Cortex of kidney (tissue), 1 donor: ENCODE results near the gene TCP11.
"Not testable (repeated sequence)": the region's sequence is repeated elsewhere in the genome, so short reads cannot be mapped to it uniquely, and the experiment has no call there.

Experiments used
- DNase-seq: peaks from one replicate; lab custom pipeline; 2025; lab: John Stamatoyannopoulos, UW

Gene TCP11

GRCh38 chr6:35146453-35146852 lies 5.3 kb upstream of the TCP11 start:
- no peak for DNase-seq

GRCh38 chr6:35145757-35146156 lies 4.6 kb upstream of the TCP11 start:
- no peak for DNase-seq

GRCh38 chr6:35142588-35143569 lies 1.7 kb upstream of the TCP11 start:
- no peak for DNase-seq

- no peak for DNase-seq
Observed at GRCh38 chr6:35140639-35141006, 516 bp downstream of the TCP11 start.

GRCh38 chr6:35139924-35140638 lies 1.1 kb downstream of the TCP11 start:
- no peak for DNase-seq

GRCh38 chr6:35139470-35139869 lies 1.7 kb downstream of the TCP11 start:
- no peak for DNase-seq

- DNase-seq: not testable (repeated sequence)
Observed at GRCh38 chr6:35138191-35138590, 2.9 kb downstream of the TCP11 start.

- no peak for DNase-seq
Observed at GRCh38 chr6:35136185-35136584, 5.0 kb downstream of the TCP11 start.

GRCh38 chr6:35128496-35128895 lies 12.6 kb downstream of the TCP11 start:
- DNase-seq: no peak

GRCh38 chr6:35128042-35128441 lies 13.1 kb downstream of the TCP11 start:
- no peak for DNase-seq

GRCh38 chr6:35124356-35124755 lies 16.8 kb downstream of the TCP11 start:
- no peak for DNase-seq

- DNase-seq: no peak
Observed at GRCh38 chr6:35120746-35121145, 20.4 kb downstream of the TCP11 start.

GRCh38 chr6:35108309-35108885 lies 32.7 kb downstream of the TCP11 start:
- no peak for DNase-seq

GRCh38 chr6:35107761-35108160 lies 33.4 kb downstream of the TCP11 start:
- DNase-seq: not testable (repeated sequence)

GRCh38 chr6:35107208-35107607 lies 33.9 kb downstream of the TCP11 start:
- DNase-seq: not testable (repeated sequence)

- DNase-seq: not testable (repeated sequence)
Observed at GRCh38 chr6:35106061-35106460, 35.1 kb downstream of the TCP11 start.

- DNase-seq: no peak
Observed at GRCh38 chr6:35105078-35105477, 36.1 kb downstream of the TCP11 start.

- DNase-seq: no peak
Observed at GRCh38 chr6:35099116-35099515, 42.0 kb downstream of the TCP11 start.

GRCh38 chr6:35096129-35096862 lies 44.8 kb downstream of the TCP11 start:
- DNase-seq: no peak

GRCh38 chr6:35094183-35094582 lies 47.0 kb downstream of the TCP11 start:
- DNase-seq: no peak

GRCh38 chr6:35093783-35094182 lies 47.4 kb downstream of the TCP11 start:
- no peak for DNase-seq

GRCh38 chr6:35093118-35093445 lies 48.1 kb downstream of the TCP11 start:
- DNase-seq: no peak
